ENCODE data around the gene JAKMIP1. TPM values are rescaled to one million over a fixed set of nuclear protein-coding genes. Genes with fewer than 3 reads are reported as not detected.

Gene JAKMIP1
- total RNA-seq, 1 experiment from 2014 or later, result not detected

DNA sequence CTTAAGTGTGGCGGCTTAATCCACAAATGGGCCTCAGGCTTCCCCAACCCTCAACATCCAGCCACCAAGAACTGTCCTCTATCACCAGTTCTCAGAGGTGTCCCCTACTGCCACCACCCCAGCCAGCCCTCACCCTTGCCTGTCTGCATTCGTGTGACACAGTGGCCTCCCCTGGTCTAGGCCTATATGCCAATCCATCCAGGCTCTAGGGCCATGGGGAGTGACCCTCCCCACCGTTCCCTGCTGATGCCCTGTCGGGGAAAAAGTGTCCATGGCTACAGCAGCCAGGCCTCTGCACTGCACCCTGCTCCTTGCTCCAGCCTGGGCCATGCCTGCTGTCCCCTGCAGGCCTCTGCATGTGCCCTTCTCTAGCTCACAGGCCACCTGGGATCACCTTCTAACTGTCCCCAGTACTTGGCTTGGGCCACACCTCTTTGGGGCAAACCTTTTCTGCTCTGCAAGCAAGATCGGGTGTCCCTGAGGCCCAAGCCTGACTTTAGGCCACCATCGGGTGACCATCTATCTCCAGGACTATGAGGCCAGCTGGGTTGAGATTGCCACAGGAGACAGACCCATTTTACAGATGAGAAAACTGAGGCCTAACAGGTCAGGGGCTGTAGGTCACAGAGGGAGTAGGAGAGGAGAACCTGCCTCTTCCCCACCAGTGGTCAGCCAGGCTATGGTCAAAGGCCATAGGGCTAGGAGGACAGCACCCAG lies 75.8 kb downstream of the JAKMIP1 start:
- no TSS peak for BruUV-seq (replicated peaks)
- Histone ChIP-seq H3K9me3 (ENCODE audit: control insufficient read depth, insufficient read depth, low read depth, low read length) (no peaks in the 10 kb centered on the region), H3K4me3 (ENCODE audit: low read depth in 2 of 2, low read length in 2 of 2) (no peak overlapping the region), H3K27ac (ENCODE audit: low read length) (no peak overlapping the region), H3K27me3 (ENCODE audit: control insufficient read depth, insufficient read depth, low read length) (no peaks in the 10 kb centered on the region), H3K36me3 (ENCODE audit: control insufficient read depth, insufficient read depth, low read length) (no peaks in the 10 kb centered on the region), H3K4me1 (ENCODE audit: control insufficient read depth, insufficient read depth, low read length) (no peaks in the 10 kb centered on the region)
- intact Hi-C loops (cut with micrococcal nuclease; ENCODE audit: unreplicated experiment) (no loop called here), in situ Hi-C loops (cut with HindIII; ENCODE audit: low pct_unique_long_range_greater_than_20kb, low sequenced_read_pairs) (no loop called here)
- TF ChIP-seq TCF7L2 (IDR thresholded peaks at IDR 0.05; ENCODE audit: low read depth, low read length) (no peak), POLR2AphosphoS5 (IDR thresholded peaks at IDR 0.05; ENCODE audit: low read depth, low read length) (no peak), SIN3A (IDR thresholded peaks at IDR 0.05; ENCODE audit: borderline replicate concordance, insufficient read depth, low read depth, low read length) (no peak)
- TF ChIP-seq, protein P1, sequence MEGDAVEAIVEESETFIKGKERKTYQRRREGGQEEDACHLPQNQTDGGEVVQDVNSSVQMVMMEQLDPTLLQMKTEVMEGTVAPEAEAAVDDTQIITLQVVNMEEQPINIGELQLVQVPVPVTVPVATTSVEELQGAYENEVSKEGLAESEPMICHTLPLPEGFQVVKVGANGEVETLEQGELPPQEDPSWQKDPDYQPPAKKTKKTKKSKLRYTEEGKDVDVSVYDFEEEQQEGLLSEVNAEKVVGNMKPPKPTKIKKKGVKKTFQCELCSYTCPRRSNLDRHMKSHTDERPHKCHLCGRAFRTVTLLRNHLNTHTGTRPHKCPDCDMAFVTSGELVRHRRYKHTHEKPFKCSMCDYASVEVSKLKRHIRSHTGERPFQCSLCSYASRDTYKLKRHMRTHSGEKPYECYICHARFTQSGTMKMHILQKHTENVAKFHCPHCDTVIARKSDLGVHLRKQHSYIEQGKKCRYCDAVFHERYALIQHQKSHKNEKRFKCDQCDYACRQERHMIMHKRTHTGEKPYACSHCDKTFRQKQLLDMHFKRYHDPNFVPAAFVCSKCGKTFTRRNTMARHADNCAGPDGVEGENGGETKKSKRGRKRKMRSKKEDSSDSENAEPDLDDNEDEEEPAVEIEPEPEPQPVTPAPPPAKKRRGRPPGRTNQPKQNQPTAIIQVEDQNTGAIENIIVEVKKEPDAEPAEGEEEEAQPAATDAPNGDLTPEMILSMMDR (IDR thresholded peaks at IDR 0.05), result no peak
- TF ChIP-seq, protein P2, sequence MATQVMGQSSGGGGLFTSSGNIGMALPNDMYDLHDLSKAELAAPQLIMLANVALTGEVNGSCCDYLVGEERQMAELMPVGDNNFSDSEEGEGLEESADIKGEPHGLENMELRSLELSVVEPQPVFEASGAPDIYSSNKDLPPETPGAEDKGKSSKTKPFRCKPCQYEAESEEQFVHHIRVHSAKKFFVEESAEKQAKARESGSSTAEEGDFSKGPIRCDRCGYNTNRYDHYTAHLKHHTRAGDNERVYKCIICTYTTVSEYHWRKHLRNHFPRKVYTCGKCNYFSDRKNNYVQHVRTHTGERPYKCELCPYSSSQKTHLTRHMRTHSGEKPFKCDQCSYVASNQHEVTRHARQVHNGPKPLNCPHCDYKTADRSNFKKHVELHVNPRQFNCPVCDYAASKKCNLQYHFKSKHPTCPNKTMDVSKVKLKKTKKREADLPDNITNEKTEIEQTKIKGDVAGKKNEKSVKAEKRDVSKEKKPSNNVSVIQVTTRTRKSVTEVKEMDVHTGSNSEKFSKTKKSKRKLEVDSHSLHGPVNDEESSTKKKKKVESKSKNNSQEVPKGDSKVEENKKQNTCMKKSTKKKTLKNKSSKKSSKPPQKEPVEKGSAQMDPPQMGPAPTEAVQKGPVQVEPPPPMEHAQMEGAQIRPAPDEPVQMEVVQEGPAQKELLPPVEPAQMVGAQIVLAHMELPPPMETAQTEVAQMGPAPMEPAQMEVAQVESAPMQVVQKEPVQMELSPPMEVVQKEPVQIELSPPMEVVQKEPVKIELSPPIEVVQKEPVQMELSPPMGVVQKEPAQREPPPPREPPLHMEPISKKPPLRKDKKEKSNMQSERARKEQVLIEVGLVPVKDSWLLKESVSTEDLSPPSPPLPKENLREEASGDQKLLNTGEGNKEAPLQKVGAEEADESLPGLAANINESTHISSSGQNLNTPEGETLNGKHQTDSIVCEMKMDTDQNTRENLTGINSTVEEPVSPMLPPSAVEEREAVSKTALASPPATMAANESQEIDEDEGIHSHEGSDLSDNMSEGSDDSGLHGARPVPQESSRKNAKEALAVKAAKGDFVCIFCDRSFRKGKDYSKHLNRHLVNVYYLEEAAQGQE (IDR thresholded peaks at IDR 0.05; ENCODE audit: insufficient read depth in 1 of 2, low read depth in 2 of 2, low read length in 1 of 2), result no peak
- ChIA-PET CTCF (no interaction called here), POLR2A (no interaction called here)
- ATAC-seq (no peak), DNase-seq (ENCODE audit: low read depth, low spot score) (no peak)

DNA sequence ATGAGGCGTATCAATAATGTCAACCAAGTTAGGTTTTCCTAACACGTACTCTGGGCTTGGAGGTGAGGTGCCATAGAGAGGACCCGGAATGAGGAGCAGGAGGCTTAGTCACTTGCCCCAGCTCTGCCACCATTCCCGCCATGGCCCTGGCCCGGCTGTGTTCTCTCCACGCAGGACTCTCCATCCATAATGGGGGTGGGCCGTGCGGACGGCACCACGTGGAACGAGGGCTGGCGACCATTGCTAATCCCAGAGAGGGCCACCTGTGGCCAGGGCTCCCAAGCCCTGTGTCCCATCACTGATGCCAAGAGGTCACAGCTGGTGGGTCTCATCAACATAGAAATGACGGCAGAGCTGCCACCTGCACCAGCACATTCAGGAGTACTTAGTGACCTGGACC lies 76.4 kb downstream of the JAKMIP1 start:
- Histone ChIP-seq H3K4me3 (ENCODE audit: low read depth in 2 of 2, low read length in 2 of 2) (no peak overlapping the region), H3K4me1 (ENCODE audit: control insufficient read depth, insufficient read depth, low read length) (no peaks in the 10 kb centered on the region), H3K36me3 (ENCODE audit: control insufficient read depth, insufficient read depth, low read length) (no peaks in the 10 kb centered on the region), H3K27ac (ENCODE audit: low read length) (no peak overlapping the region), H3K9me3 (ENCODE audit: control insufficient read depth, insufficient read depth, low read depth, low read length) (no peaks in the 10 kb centered on the region), H3K27me3 (ENCODE audit: control insufficient read depth, insufficient read depth, low read length) (no peaks in the 10 kb centered on the region)
- in situ Hi-C loops (cut with HindIII; ENCODE audit: low pct_unique_long_range_greater_than_20kb, low sequenced_read_pairs), result no loop called here
- ChIA-PET CTCF (no interaction called here), POLR2A (no interaction called here)
- BruUV-seq (replicated peaks), result no TSS peak
- TF ChIP-seq, protein P1 (IDR thresholded peaks at IDR 0.05), result no peak
- TF ChIP-seq, protein P2 (IDR thresholded peaks at IDR 0.05; ENCODE audit: insufficient read depth in 1 of 2, low read depth in 2 of 2, low read length in 1 of 2), result no peak
- TF ChIP-seq POLR2AphosphoS5 (IDR thresholded peaks at IDR 0.05; ENCODE audit: low read depth, low read length) (no peak), SIN3A (IDR thresholded peaks at IDR 0.05; ENCODE audit: borderline replicate concordance, insufficient read depth, low read depth, low read length) (no peak), TCF7L2 (IDR thresholded peaks at IDR 0.05; ENCODE audit: low read depth, low read length) (no peak)
- DNase-seq (ENCODE audit: low read depth, low spot score) (no peak), ATAC-seq (no peak)
- intact Hi-C loops (cut with micrococcal nuclease; ENCODE audit: unreplicated experiment), result no loop called here
